IPS-NIHi7 (cell line): ENCODE results near the gene CACNA1C.
A peak's percentile ranks its signal among the peaks of the same experiment; 100 is the strongest.

Experiments used
- DNase-seq: peaks from one replicate; pipeline ENCODE4 v3.0.0; 2012; ENCODE audit warnings: mixed read lengths; ENCODE audit errors: extremely low spot score

CACNA1C gene

GRCh38 chr12:2169489-2169888 is 116.7 kb downstream of the CACNA1C start:
- DNase-seq, result no peak

GRCh38 chr12:2169940-2170339 is 117.2 kb downstream of the CACNA1C start:
- DNase-seq, result no peak

GRCh38 chr12:2170376-2170775 is 117.6 kb downstream of the CACNA1C start:
- DNase-seq, result no peak

GRCh38 chr12:2171672-2172426 is 119.1 kb downstream of the CACNA1C start:
- no peak for DNase-seq

- DNase-seq, result no peak
Observed at GRCh38 chr12:2172491-2173214, 119.9 kb downstream of the CACNA1C start.

- DNase-seq, result no peak
Observed at GRCh38 chr12:2173971-2174370, 121.2 kb downstream of the CACNA1C start.

- DNase-seq, result no peak
Observed at GRCh38 chr12:2177003-2177402, 124.2 kb downstream of the CACNA1C start.

GRCh38 chr12:2177751-2178150 is 125.0 kb downstream of the CACNA1C start:
- no peak for DNase-seq

GRCh38 chr12:2179058-2179457 is 126.3 kb downstream of the CACNA1C start:
- DNase-seq, result no peak

- DNase-seq, result no peak
Observed at GRCh38 chr12:2179953-2180736, 127.4 kb downstream of the CACNA1C start.

- DNase-seq, result no peak
Observed at GRCh38 chr12:2180737-2181082, 127.9 kb downstream of the CACNA1C start.

GRCh38 chr12:2183556-2184541 is 131.1 kb downstream of the CACNA1C start:
- peak; percentile 55 for DNase-seq

GRCh38 chr12:2185751-2186341 is 133.1 kb downstream of the CACNA1C start:
- DNase-seq, result no peak

- no peak for DNase-seq
Observed at GRCh38 chr12:2187195-2187945, 134.6 kb downstream of the CACNA1C start.

GRCh38 chr12:2190085-2190484 is 137.3 kb downstream of the CACNA1C start:
- DNase-seq, result peak; percentile 57

- no peak for DNase-seq
Observed at GRCh38 chr12:2190896-2191533, 138.2 kb downstream of the CACNA1C start.

- no peak for DNase-seq
Observed at GRCh38 chr12:2191534-2192153, 138.9 kb downstream of the CACNA1C start.

- DNase-seq, result no peak
Observed at GRCh38 chr12:2192231-2192630, 139.4 kb downstream of the CACNA1C start.

- DNase-seq, result no peak
Observed at GRCh38 chr12:2194060-2194459, 141.3 kb downstream of the CACNA1C start.
